ENCODE results near the gene GLIPR2.
"Not testable (repeated sequence)": the region's sequence is repeated elsewhere in the genome, so short reads cannot be mapped to it uniquely, and the experiment has no call there.

The GLIPR2 gene

DNA sequence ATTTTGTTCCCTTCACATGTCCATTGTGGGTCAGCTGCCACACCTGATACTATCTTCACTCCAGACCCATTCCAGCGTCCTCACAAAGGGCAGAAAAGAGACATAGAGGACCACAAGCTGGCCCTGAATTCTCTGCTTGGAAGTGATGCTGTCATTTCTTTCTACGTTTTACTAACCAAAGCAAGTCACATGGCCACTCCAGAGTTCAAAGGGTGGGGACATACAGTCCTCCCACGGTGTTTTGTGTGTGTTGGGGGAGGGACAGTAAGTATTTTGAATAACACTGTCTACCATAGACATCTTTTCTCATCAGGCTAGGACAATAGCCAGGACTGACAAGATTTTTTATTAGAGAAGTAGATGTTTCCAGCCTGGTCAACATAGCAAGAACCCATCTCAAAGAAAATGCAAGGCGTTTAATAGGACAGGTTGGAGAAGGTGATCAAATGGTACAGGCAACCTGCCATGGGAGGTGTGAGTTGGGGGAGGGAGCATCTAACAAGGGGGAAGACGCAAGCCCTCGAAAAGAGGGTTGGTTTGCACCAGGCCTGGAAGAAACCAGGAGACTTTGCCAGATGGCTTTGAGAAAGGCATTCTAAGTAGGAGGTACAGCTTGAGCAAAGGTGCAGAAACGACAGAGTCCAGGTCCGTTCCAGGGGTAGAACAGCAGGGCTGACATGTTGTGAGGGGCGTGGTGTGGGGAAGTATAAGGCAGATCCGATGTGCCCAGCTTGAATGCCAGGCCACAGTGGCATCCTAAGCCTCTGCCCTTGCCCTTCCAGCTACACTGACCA is 11.3 kb upstream of the GLIPR2 start:
- DNase-seq, result no peak

DNA sequence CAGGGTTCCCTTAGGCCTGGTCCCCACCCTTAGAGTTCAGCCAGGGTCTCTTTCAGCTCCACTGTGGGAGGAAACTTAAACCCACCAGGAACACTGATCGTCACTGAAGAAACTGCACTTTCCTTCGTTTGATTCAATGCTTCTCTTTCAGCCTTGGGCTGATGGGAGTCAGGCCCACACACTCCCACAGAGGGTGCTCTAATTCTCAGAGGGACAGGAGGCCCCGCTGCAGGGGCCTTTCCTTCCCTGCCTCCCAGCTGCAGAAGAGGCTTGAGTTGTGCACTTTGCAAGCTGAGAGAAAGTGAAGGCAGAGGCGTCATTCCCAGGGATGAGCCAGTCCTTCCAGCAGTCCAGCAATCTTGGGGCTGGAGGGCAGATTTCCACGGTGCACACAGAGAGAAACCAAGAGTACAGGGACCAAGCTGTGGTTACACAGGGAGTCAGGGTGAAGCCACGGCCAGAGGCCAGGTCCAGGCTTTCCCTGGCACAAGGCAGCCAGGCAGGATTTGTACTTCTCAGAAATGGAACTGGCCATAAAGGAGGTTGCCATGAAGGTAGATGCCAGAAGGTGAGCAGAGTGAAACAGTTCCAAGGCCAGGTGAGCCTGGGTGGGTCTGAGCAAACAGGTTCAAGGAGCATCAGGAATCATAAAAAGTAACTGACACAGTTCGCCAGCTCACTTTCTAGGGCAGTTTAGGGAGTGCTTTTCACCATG is 10.4 kb upstream of the GLIPR2 start:
- no peak for DNase-seq

DNA sequence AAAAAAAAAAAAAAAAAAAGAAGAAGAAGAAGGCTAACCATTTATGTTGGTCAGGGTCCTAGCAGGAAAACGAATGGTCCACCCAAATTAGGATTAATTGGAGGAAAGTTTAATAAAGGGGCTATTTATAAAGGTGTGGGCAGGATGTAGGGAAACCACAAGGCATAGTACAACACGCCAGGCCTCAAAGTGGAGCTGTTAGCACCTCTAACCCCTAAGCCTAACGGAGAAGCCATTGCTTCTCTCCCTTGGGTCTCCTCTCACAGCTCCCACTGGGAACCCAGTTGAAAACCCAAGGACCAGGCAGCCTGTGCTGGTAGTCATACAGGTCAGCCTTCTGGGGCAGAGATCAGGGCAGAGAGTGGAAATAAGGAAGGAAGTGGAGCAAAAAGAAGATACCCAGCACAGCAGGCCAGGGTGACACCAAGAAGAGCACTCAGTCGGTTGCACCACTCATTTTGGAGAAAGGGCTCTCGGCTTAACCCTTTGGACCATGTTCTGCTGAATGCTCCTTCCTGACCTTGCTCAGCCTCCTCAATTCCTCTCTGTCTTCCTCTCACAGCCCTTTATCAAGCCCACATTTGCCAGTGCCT is 8.8 kb upstream of the GLIPR2 start:
- DNase-seq, result no peak

DNA sequence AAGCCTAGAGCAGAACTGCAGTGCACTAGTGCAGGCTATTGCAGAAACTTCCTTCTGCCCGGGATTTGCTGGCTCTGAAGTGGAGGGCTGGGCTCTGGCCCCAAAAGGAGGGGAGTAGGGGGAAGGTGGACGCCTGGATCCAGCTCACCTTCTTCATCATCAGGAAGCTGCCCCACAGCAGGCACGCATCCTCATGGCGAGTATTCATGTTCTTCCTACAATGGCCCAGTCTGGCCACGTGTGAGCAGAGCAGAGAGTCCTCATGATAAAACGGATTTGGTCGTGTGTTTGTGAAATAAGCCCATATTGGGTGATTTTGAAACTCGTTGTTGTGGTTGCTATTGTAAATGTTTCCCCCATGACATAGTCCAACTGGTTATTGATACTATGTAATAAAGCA is 8.2 kb upstream of the GLIPR2 start:
- DNase-seq, result no peak

DNA sequence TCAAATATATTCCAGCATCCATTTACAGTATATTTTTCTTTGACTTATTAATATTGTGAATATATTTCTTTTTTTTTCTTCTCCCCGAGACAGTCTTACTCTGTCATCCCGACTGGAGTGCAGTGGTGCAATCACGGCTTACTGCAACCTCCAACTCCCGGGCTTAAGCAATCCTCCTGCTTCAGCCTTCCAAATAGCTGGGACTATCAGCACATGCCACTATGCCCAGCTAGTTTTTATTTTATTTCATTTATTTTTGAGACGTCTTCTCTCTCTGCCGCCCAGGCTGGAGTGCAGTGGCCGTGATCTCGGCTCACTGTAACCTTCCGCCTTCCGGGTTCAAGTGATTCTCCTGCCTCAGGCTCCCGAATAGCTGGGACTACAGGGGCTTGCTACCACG is 7.4 kb upstream of the GLIPR2 start:
- DNase-seq, result no peak

DNA sequence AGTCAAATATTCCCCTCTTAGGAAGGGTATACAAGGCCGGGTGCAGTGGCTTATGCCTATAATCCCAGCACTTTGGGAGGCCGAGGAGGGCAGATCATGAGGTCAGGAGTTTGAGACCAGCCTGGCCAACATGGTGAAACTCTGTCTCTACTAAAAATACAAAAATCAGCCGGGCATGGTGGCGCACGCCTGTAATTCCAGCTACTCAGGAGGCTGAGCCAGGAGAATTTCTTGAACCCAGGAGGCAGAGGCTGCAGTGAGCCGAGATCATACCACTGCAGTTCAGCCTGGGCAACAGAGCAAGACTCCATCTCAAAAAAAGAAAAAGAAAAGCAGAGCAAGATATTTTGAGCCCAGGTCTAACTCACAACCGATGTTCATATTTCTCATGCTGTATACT is 4.9 kb upstream of the GLIPR2 start:
- not testable (repeated sequence) for DNase-seq

DNA sequence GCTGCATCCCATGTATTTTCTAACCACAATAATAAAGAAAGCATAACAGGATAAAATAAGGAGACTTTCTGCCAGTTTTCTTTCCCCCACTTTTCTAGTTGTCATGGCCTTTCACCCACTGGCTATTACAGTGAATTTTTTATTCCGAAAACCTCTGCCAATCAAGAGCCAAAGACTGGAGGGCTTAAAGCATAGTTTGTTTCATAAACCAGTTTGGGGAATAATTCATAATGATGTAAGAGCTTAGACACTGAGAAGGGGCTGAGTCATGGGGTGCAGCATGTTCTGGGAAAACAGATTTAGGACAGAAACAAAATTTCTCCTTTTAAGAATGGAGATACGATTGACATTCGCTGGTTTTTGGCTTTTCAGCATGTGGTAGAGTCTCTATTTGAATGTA is 4.4 kb upstream of the GLIPR2 start:
- no peak for DNase-seq

DNA sequence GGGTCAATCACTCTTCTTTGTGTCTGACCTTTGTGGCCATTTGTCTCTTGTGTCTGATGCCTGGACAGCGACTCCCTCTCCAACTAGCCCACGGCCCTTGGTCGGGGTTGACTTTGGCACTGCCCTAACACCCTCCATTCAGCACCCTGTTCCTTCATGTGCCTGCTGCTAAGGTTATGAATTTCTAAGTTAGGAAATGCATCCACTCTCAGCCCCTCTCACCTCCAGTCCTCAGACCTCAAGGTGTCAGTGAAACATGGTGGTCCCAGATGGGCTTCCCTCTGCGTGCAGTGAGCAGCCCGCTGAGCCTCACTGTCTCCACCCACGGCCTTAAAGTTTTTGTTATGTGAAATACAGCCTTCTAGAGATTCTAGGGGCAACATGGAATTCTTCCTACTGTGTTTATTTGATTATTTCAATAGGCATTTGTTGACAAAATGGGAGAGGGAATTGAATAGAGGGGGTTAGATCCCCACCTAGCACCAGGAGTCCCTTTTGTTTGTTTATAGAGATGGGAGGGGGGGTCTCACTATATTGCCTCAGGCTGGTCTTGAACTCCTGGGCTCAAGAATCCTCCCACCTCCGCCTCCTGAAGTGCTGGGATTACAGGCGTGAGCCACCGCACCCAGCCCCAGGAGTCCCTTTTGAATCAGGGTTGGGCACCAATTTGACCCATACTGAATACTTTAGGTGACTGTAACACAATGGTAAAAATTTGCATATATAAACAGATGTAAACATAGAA is 1.6 kb upstream of the GLIPR2 start:
- no peak for DNase-seq

DNA sequence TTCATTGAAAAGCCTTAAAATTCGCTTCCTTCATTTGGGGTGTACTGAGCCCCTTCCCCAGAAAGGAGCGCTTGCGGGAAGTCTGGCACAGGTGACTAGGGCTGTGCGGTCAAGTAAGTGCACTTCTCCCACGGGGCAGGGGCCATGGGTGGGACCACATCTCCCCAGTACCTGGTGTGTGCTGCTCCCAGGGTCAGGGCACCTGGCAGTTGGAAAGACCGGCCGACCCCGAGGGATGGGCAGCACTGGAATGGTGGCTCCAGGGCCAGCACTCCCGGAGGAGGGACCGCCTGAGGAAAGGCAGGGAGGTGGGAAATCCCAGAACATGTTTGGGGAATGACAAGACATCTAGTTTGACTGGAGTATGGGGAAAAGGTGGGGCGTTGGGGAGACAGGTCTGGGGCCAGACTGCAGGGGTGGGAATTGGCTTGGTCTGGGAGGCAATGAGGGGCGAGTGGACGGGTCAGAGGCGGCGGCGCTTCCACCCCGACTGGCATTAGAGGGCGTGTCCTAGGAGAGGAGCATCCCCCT is 727 bp upstream of the GLIPR2 start:
- no peak for DNase-seq

DNA sequence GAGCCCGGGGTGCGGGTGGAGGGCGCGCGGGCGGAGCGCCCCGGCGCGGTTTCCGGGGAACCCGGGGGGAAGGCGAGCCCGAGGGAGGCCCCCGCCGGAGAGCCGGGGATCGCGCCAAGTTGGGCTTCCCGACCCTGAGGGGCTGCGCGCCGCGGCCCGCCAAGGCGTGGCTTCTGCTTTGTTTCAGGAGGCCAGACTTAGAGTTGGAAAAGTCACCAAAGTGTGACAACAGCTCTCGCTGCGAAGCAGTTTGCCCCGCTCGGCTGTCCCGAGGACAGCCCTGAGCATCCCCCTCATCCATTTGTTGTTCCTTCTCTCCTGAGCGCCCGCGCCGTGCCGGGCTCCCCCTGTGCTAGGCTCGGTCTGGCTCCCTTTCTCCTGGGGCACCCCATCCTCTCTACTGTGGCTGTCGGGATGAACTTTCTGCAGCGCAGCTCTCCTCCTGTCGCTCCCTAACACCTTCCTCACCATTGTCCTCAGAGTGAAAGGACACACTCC is 410 bp downstream of the GLIPR2 start:
- peak; percentile 22 for DNase-seq

DNA sequence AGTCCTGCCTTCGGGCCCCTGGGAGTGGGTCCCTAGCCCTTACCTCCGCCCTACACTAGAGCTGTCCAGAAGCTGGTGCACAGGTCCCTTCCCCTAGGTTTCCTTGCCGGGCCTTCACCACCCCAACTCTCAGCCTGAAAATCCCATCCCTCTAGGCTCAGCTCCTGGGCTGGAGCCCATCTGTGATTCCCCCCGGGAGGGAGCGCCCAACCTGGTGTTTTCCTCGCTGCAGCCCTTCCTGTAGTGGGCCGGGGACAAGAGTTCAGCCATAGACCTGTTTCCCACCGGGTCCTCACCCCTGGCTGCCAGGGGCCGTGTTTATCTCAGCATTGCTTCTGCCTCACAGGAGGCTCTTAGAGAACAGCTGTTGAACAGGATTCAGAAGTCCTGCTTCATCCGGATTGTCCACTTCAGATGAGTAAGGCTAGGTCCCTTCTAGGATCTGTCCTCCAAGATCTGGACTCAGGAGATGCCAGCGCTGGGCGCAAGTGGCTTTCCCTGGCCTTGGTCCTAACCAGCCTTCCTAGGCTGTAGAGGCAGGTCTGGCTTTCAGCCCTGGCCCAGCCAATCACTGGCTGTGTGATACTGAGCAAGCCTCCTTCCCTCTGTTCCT is 965 bp downstream of the GLIPR2 start:
- DNase-seq, result peak; percentile 20

DNA sequence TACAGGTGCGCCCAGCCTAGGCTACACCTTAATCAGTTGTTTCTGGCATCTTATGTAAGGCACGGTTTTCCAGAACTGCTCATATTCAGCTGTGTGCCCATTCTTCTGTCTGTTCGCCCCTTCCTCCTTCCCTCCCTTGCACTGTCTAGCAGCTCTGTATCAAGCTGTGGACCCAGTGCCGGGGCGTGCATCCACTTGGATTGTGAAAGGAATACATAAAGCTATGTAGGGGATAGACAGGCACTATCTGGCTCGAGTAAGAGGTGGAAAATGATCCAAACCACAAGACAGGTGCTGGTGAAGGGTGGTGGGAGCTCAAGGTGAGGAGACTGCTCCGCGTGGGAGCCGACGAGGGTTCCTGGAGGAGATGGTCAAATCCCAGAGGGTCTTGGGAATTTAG is 2.0 kb downstream of the GLIPR2 start:
- no peak for DNase-seq

DNA sequence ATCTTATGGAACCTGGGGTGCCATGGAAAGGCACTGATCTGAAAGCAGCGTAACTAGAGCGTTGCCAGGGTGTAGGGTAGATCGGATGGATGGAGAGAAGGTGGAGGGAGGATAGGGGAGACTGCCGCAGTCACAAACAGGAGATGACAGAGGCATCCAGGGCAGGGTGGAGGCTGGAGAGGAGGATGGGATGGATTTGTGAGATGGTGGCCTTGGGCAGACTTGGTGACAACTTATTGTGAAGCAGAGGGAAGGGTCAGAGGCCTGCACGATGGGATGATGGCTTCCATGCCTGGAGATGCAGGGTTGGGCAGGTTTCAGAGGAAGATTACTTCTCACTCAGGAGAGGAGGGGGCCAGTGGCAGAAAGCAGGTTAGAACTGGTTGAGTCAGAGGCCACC is 2.4 kb downstream of the GLIPR2 start:
- DNase-seq, result no peak

DNA sequence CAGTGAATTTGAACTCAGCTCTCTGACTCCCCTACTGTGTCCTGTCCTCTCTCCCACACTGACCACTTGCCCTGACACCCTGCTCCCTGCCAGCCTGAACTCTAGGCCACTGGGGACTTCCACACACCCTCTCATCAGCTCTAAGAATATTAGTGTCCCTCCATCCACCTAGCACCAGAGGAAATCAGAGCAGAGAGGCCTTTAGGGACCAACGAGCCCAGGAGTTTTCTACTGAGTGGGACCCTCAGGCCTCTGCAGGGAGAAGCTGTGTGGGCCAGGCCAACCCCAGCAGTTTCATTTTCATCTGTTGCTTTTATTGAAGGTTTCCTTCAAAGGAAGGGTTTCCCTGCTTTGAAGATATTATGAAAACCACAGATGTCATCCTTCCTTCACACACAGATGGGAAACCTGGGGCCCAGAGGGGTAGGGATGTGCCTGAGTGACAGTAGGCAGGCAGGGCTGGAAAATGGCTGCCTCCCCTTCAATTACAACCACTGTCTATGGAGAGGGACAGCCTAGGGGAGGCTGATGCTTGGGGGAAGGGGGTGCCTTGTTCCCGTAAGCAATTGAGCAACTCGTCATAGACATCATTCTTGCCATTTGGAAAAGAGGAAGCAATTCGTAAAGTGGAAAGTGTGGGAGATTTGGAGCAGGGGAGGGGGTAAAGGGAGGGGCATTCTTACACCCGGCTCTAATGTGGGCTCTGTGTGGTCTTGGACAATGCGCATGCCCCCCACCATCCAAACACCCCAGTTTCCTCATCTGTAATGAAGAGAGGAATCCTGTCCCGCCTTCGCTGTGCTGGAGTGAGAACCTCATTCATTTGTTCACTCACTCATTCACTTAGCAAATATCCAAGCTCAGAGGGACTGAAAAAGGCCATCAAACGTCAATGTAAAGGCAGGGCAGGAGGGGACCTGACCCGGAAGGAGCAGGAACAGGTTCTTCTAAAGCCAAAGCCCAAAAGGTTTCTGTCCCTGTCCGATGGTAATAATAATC is 3.9 kb downstream of the GLIPR2 start:
- DNase-seq, result no peak

DNA sequence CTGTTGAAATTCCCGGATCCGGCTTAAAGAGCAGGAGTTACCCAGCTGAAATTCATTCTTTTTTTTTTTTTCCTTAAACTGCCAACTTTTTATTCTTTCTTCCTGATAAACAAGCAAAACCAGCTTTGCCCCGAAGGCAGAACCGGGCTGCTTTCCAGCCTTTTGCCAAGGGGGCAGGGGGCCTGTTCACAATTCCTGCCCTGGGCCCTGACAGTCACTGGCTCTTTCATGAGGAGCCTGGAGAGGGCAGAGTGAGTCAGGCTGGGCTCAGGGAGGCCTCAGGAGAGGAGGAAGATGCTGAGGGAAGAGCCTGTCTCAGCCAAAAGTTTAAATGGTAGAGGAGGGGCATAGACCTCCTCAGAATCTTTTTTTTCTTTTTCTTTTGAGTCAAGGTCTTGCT is 4.8 kb downstream of the GLIPR2 start:
- no peak for DNase-seq

DNA sequence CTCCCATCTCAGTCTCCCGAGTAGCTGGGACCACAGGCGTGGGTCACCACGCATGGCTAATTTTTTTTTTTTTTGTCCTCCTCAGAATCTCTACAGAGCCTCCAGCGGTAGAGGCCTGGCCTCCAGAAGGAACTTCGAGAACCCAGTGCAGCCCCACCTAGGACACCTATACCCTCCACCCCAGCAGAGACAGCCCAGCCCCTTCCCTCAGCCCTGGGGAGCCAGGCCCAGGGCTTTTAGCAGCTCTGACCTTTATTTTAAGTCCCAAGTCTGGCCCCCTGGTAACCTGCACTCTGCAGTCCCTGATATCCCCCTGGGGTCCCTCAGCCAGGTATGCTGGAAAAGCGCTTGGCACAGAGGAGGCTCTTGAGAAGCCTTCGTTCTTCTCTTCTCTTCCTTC is 5.2 kb downstream of the GLIPR2 start:
- no peak for DNase-seq

DNA sequence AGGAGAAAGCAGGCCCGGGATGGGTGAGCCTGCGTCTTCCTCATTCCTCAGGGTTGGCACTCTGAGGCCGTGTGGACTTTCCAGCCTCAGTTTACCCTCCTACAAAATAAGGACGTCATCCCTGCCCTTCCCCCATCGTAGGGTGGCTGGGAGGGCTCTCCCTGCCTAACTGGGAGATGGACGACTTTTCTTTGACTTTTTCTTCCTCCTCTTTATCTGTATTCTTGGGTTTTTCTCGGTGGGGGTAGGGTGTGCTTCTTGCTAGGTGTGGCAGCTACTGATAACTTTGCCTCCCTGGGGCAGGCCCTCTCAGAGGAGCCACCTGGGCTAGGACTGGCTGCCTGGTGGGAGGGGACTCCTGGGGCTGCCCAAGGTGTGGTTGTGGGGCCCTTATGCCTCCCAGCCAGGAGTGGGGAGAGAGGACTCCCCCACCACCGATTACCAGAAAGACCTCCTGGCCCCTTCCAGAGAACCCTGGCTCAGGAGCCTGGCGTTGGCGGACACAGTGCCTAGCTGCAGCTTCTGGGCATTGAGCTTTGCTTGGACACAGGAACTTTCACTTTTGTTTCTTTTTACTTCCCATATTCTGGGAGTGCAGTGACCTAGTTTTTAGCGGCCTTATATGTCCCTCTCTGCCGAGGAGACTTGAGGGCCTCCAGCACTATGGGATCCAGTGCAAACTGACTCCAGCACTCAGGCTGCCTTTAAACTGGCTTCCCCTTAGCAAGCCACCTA is 6.1 kb downstream of the GLIPR2 start:
- no peak for DNase-seq

DNA sequence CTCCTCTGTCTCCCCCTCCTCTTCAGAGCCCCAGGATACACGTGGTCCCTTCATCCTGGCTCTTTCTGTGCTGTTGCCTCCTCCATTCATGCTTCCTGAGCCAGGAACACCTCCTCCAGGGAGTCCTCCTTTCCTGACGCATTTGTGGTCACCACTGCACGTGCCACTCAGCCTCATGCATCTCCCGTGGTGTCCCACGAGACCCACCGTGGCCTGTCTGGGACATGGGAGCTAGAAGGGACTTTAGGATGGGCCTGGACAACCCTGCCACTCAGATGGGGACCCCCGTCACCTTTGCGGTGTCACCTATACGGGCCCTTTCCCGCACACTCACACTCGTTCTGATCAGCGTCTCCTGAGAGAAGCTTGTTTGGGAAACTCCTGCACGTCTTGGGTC is 6.7 kb downstream of the GLIPR2 start:
- DNase-seq, result no peak

DNA sequence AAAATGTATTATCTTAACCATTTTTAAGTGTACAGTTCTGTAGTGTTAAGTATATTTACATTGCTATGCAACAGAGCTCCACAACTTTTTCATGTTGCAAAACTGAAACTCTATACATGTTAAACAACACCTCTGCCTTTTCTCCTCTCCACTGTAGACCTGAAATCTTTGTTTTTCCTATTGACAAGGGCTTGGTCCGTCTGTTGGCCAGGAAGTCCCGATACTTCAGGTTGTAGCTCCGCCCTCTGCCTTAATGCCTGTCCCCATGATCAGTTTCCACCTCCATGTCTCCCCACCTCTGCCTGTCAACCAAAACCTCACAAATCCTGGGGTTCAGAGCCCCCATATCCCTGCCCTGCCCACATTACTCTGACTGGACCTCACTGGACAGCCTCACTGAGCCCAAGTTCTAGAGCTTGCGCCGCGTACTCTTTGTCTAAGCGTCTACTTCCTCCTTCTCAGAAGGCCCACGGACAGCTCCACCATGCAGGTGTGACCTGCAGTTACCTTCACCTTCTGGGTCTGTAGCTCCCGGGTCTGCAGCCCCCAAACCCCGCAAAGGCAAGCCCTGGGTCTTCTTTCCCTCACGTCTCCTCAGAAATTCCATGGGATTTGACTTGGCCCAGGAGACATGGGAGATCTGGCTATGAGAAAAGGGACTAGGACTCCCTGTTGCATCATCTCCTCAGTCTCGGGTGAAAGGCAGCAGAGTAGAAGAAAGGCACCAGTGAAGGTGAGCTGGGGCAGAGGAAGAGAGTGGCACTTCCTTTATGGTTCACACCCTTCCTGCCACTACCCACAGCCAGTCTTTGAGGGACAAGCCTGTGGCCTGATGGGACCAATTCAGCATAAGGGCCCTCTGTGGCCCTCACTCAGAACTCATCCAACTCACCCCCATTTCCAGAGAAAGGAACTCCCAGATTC is 8.0 kb downstream of the GLIPR2 start:
- DNase-seq, result no peak
